ENCODE results near the gene DYSF.

GRCh38 chr2:71692621-71693277 lies 239.4 kb downstream of the DYSF start:
- TF ChIP-seq CTCF (IDR thresholded peaks at IDR 0.05) (no peak), POLR2A (IDR thresholded peaks at IDR 0.05) (no peak)

Measured in esophagus squamous epithelium (tissue), 4 donors.